Skeletal muscle tissue (tissue), 4 donors: ENCODE data around the gene CARD6. TPM values are rescaled to one million over a fixed set of nuclear protein-coding genes. Genes with fewer than 3 reads are reported as not detected.
"Not testable (repeated sequence)": the region's sequence is repeated elsewhere in the genome, so short reads cannot be mapped to it uniquely, and the experiment has no call there.

ENCODE experiments used
- H3K27ac ChIP-seq: one replicate; pipeline ENCODE4 v1.7.0; 2013; ENCODE audit warnings: mild to moderate bottlenecking, low read depth, low read length, inconsistent platforms
- H3K27me3 ChIP-seq, 3 donors: one replicate each; pipeline ENCODE4 v1.7.0; 2013; ENCODE audit warnings: low read length in 3 of 3; ENCODE audit not compliant: control insufficient read depth in 3 of 3, insufficient read depth in 3 of 3
- H3K36me3 ChIP-seq, 3 donors: one replicate each; pipeline ENCODE4 v1.7.0; 2013; ENCODE audit warnings: low read length in 3 of 3; ENCODE audit not compliant: control insufficient read depth in 3 of 3, insufficient read depth in 3 of 3
- H3K4me1 ChIP-seq, 3 donors: one replicate each; pipeline ENCODE4 v1.7.0; 2013; ENCODE audit warnings: low read length in 3 of 3, mild to moderate bottlenecking in 3 of 3; ENCODE audit not compliant: control insufficient read depth in 3 of 3, insufficient read depth in 3 of 3
- H3K4me3 ChIP-seq, 3 donors: one replicate each; pipeline ENCODE4 v1.7.0; 2013; ENCODE audit warnings: low read length in 3 of 3
- H3K9ac ChIP-seq, 3 donors: one replicate each; pipeline ENCODE4 v1.7.0; 2013; ENCODE audit warnings: low read length in 3 of 3, mild to moderate bottlenecking in 3 of 3, moderate library complexity in 2 of 3, low read depth in 1 of 3
- H3K9me3 ChIP-seq, 3 donors: one replicate each; pipeline ENCODE4 v1.7.0; 2013; ENCODE audit warnings: low read length in 3 of 3; ENCODE audit not compliant: control insufficient read depth in 3 of 3
- total RNA-seq: library from RNA; depleted of rRNA; stranded (reverse); fragments of >200 nt; gene quantifications from one replicate; pipeline ENCODE4 v1.2.3, GENCODE V29; 2014
- donor health status: Osteomylitis.

The CARD6 gene
- total RNA-seq, 1 donor from 2014 or later = 3.1 TPM

DNA sequence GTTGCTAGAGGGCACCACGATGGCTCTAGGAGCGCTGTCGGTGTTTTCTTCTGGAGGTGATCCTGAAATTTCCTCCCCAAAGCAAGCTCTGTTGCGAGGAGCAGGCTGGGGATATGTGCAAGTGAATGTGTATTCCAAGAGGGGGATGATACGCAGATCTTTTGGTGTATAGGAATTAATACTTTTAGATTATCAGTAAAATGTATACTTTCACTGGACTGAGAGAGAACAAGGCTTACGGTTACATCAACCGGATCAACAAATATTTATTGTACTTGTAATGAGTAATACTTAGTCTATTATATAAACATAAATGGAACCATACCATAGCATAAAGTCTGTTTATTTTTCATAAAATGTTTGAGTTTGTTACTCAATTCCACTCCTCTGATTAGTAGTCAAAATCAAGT lies 42.4 kb upstream of the CARD6 start:
- Histone ChIP-seq H3K36me3 (no peaks in the 10 kb centered on the region), H3K9ac (peak overlapping the region; percentile 85 to 88 (median 88)), H3K27ac (peak overlapping the region; percentile 86), H3K9me3 (no peaks in the 10 kb centered on the region), H3K4me3 (peak overlapping the region; percentile 93 to 96 (median 93)), H3K27me3 (no peaks in the 10 kb centered on the region), H3K4me1 (peaks cover 6 to 21% (median 14%) of the 10 kb centered on the region in 3 donors)

DNA sequence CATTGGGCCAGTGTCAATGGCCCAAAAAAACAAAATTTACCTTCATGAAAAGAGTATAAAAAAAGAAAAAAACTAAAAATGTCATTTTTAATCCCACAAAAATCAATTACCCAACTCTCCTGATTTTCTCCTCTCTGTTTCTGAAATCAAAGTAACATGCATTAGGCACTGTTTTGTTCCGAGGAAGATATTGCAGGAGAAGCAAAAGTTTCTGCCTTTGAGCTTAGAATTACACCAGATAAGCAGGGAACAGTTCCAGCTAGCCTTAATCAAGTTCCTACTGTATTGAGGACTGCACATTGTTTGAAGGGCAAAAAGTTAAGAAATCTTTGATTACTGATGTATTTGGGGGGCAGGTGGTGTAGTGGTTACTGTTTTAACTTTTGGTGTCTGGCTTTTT lies 41.9 kb upstream of the CARD6 start:
- Histone ChIP-seq H3K36me3 (no peaks in the 10 kb centered on the region), H3K4me1 (peaks cover 6 to 21% (median 14%) of the 10 kb centered on the region in 3 donors), H3K9ac (peak overlapping the region in 2 of 3 donors; percentile 85 to 88), H3K27me3 (no peaks in the 10 kb centered on the region), H3K4me3 (peak overlapping the region in 1 of 3 donors; percentile 38), H3K9me3 (no peaks in the 10 kb centered on the region), H3K27ac (no peak overlapping the region)

DNA sequence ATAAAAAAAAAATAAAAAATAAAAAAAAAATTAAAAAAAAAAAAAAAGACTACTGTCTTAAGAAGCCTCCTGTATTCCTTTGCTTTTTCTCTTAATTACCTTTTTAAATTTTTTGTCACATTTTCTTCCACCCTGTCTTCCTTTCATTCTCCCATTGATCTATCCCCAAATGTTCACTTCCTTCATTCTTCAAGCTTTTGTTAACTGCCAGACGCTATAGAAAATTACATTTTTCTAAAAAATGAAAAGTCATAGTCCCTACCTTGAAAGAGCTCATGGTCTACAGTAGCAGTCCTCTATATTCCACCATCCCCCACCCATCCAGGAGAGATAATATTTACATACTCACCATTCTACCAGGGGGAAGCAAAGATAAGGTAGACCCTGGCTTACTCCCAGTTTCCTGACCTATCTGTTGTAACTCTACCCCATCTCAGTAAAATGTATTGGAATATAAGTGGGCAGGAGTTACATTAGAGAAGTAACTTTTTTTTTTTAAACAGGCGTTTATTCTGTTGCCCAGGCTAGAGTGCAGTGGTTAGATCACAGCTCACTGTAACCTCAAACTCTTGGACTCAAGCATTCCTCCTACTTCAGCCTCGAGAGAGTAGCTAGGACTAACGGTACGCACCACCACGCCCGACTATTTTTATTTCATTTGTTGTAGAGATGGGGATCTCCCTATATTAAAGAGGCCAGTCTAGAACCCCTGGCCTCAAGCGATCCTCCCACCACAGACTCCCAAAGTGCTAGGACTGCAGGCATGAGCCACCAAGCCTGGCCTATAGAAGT lies 39.2 kb upstream of the CARD6 start:
- H3K27me3 ChIP-seq = no peaks in the 10 kb centered on the region

DNA sequence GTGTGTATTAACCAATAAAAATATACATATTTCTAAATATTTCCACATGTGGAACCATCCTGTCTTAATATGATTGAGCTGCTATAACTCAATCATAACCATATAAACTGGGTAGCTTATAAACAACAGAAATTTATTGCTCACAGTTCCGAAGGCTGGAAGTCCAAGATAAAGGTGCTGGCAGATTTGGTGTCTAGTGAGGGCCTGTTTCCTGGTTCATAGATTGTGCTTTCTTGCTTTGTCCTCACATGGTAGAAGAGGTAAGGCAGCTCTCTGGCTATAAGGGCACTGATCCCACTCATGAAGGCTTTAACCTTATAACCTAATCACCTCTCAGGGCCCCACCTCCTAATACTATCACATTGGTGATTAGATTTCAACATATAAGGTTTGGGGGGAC lies 29.0 kb upstream of the CARD6 start:
- Histone ChIP-seq H3K27ac (no peak overlapping the region), H3K4me1 (no peaks in the 10 kb centered on the region), H3K36me3 (no peaks in the 10 kb centered on the region), H3K9me3 (no peaks in the 10 kb centered on the region), H3K4me3 (no peak overlapping the region), H3K9ac (no peak overlapping the region), H3K27me3 (no peaks in the 10 kb centered on the region)

More for the DNA sequence above, 39.2 kb upstream of the CARD6 start:
- Histone ChIP-seq H3K4me3 (no peak overlapping the region), H3K4me1 (peaks cover 2 to 13% (median 6%) of the 10 kb centered on the region in 3 donors), H3K9me3 (no peaks in the 10 kb centered on the region), H3K36me3 (no peaks in the 10 kb centered on the region), H3K9ac (no peak overlapping the region), H3K27ac (no peak overlapping the region)

DNA sequence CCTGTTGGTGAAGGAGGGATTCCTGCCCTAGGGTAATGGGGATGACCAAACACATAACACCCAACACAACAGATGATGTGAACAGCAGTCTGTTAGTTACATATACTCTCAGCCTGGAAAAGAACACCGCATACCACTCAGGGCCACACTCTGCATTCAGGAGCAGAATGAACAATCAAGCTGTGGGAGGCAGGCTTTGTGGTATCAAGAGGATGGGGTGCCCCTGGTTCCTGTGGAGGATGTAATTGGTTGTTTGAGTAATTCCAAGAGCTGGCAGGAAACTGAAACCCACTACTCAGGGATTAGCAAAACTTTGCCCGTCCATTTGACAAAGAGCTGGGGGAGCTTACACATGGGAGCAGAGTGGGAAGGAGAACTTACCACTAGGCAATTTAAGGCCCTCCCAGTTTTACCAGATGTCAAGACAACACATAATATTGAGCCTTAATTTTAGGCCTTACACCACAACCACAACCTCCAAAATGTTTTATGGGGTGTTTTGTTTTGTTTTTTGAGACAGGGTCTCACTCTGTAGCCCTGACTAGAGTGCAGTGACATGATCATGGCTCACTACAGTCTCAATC lies 27.4 kb upstream of the CARD6 start:
- no peaks in the 10 kb centered on the region for H3K27me3 ChIP-seq
- H3K4me3 ChIP-seq = no peak overlapping the region
- H3K9me3 ChIP-seq = no peaks in the 10 kb centered on the region
- no peak overlapping the region for H3K9ac ChIP-seq
- no peak overlapping the region for H3K27ac ChIP-seq
- H3K4me1 ChIP-seq = no peaks in the 10 kb centered on the region
- no peaks in the 10 kb centered on the region for H3K36me3 ChIP-seq

DNA sequence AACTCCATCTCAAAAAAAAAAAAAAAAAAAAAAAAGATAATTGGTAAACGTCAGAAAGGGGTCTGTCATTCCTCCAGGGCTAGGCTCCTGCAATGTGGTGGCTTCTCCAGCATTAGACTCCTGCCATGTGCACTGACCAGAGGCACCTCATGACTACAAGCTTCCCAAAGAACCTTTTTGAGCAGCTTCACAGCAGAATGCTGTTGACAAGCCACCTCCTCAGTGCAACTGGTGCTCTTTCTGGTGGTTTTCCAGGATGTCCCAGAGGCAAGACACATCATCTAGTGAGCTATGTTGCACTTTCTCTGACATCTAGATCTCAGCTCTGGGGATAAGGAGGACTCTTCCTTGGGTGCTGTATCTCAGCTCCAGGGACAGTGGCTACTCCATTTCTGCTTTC lies 17.7 kb upstream of the CARD6 start:
- H3K9ac ChIP-seq = no peak overlapping the region
- H3K27ac ChIP-seq = no peak overlapping the region
- H3K27me3 ChIP-seq = no peaks in the 10 kb centered on the region
- peaks cover 10 to 19% (median 17%) of the 10 kb centered on the region in 3 donors for H3K36me3 ChIP-seq
- H3K9me3 ChIP-seq = no peaks in the 10 kb centered on the region
- no peak overlapping the region for H3K4me3 ChIP-seq
- no peaks in the 10 kb centered on the region for H3K4me1 ChIP-seq

DNA sequence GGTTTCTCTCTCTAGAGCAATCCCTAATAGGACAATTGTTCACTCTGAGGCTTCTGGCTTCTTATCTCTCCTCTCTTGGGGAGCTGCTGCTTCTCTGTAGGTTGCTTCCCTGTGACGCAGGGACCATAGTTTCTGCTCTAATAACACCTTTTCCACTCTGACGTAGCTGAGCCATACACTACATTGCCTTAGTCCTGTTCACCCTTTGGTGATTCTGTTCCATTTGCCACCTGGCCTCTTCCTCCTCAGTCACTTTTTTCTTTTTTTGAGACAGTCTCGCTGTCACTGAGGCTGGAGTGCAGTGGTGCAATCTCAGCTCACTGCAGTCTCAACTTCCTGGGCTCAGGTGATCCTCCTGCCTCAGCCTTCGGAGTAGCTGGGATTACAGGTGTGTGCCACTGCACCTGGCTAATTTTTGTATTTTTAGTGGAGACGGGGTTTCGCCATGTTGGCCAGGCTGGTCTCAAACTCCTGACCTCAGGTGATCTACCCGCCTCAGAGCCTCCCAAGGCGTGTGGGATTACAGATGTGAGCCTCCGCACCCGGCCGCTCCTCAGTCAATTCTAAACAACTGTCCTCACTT lies 15.6 kb upstream of the CARD6 start:
- H3K9me3 ChIP-seq, H3K9ac ChIP-seq, H3K27me3 ChIP-seq, H3K4me1 ChIP-seq, H3K4me3 ChIP-seq, H3K27ac ChIP-seq: not testable (repeated sequence)
- peaks cover 19 to 39% (median 33%) of the 10 kb centered on the region in 3 donors for H3K36me3 ChIP-seq

DNA sequence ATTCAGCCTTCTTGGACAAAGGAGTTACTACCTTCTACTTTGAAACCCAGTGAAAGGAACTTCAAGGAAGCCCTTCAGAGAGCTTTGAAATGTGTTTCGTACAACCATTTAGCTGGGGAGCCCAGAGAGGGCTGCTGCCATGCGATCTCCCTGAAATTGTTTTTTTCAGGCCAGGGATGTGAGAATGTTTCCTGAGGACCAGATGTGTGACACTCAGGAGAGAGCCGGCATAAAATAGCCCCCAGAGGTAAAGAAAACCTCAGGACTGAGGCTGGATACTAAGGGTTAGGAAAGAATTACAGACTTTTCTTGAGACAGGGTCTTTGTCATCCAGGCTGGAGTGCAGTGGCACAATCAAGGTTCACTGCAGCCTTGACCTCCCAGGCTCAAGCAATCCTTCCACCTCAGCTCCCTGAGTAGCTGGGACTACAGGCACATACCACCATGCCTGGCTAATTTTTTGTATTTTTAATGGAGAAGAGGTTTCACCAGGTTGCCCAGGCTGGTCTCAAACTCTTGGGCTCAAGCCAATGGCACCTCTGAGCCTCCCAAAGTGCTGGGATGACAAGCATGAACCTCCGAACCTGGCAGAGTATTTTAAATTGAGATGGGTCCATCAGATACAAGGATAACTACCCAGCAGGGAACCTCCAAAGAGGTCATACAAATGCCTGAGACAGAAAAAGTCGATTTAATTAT lies 14.5 kb upstream of the CARD6 start:
- Histone ChIP-seq H3K9me3 (no peaks in the 10 kb centered on the region), H3K9ac (peak overlapping the region in 1 of 3 donors; percentile 20), H3K27ac (no peak overlapping the region), H3K4me1 (no peaks in the 10 kb centered on the region), H3K27me3 (no peaks in the 10 kb centered on the region), H3K36me3 (peaks cover 28 to 50% (median 44%) of the 10 kb centered on the region in 3 donors), H3K4me3 (no peak overlapping the region)

DNA sequence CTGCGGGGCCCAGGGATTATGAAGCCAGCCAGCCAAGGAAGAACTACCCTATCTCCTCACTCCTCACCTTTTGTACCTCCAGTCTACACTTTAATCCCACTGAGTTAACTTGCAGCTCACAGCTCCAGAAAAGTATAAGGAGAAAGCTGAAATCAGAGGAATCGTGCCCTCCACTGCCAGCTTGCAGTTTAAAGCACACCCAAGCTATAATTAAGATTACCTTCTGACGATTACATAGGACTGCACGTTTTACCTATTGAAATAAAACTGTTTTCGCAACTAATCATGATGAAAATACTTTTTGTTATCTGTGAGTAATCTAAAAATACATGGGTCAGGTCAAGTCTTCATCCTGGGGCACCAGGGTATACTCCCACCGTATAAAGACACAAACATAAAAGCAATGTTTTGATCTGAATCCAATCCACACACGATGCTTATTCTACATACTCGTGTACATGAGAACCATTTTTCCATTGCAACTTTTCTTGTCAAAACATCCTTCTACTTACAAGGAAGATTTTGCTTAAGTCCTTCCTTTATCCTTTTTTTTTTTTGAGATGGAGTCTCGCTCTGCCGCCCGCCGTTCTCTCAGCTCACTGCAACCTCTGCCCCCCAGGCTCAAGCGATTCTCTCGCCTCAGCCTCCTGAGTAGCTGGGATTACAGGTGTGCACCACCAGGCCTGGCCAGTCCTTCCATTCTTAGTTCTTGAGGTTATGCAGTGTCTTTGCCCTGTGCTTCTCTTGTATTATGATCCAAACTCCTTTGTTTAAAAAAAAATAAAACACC lies 13.8 kb upstream of the CARD6 start:
- Histone ChIP-seq H3K27me3 (no peaks in the 10 kb centered on the region), H3K27ac (no peak overlapping the region), H3K9me3 (no peaks in the 10 kb centered on the region), H3K4me3 (no peak overlapping the region), H3K4me1 (no peaks in the 10 kb centered on the region), H3K36me3 (peaks cover 32 to 58% (median 51%) of the 10 kb centered on the region in 3 donors), H3K9ac (no peak overlapping the region)
